Naive thymus-derived CD4-positive, alpha-beta T cell (primary cell): Measurements from ENCODE around the gene AP1G2. TPM values are rescaled to one million over a fixed set of nuclear protein-coding genes. Genes with fewer than 3 reads are reported as not detected.
A peak's percentile ranks its signal among the peaks of the same experiment; 100 is the strongest.

Source experiments
- ATAC-seq: fragments of 150-1000 bp; cut with Tn5 transposase; 2 replicates; pipeline ENCODE4 v1.10.0; 2021; ENCODE audit warnings: mild to moderate bottlenecking, moderate library complexity
- CTCF ChIA-PET: fragments of 350-600 bp; sonication (Branson Sonifier 250); formaldehyde crosslinking; loops from one replicate; lab custom pipeline; 2021; ENCODE audit warnings: antibody characterized with exemption; lab: Charles Lee
- POLR2A ChIA-PET: fragments of 350-600 bp; sonication (Branson Sonifier 250); formaldehyde crosslinking; loops from one replicate; lab custom pipeline; 2021; ENCODE audit warnings: antibody characterized with exemption, inconsistent platforms; lab: Charles Lee
- DNase-seq, 9 donors: peaks; one replicate each; pipeline versions ENCODE4 v3.0.0 to v3.0.0-alpha.2; 2020 to 2022; ENCODE audit warnings: mixed read lengths in 1 of 9
- H3K27ac ChIP-seq: one replicate; pipeline ENCODE4 v1.7.0; 2013; ENCODE audit warnings: mild to moderate bottlenecking, low read depth, low read length, moderate library complexity
- H3K27me3 ChIP-seq, 2 donors: one replicate each; pipeline ENCODE4 v1.7.0; 2013; ENCODE audit warnings: low read length in 2 of 2, mild to moderate bottlenecking in 2 of 2, moderate library complexity in 2 of 2; ENCODE audit not compliant: control insufficient read depth in 2 of 2, insufficient read depth in 2 of 2
- H3K36me3 ChIP-seq, 3 experiments: 1 replicate in 2 of 3; 2 replicates in 1 of 3; pipeline ENCODE4 v1.7.0; 2013; ENCODE audit warnings: low read length in 3 of 3, mild to moderate bottlenecking in 3 of 3, moderate library complexity in 1 of 3; ENCODE audit not compliant: insufficient read depth in 3 of 3, control insufficient read depth in 2 of 3
- H3K4me1 ChIP-seq, 2 donors: one replicate each; pipeline ENCODE4 v1.7.0; 2013; ENCODE audit warnings: low read length in 2 of 2, mild to moderate bottlenecking in 2 of 2, moderate library complexity in 1 of 2; ENCODE audit not compliant: control insufficient read depth in 2 of 2, insufficient read depth in 2 of 2
- H3K4me3 ChIP-seq: 2 replicates; pipeline ENCODE4 v1.7.0; 2013; ENCODE audit warnings: mild to moderate bottlenecking, low read length
- H3K9me3 ChIP-seq, 3 experiments: 1 replicate in 2 of 3; 2 replicates in 1 of 3; pipeline ENCODE4 v1.7.0; 2013; ENCODE audit warnings: low read length in 3 of 3; ENCODE audit not compliant: control insufficient read depth in 2 of 3
- H3K27ac Mint-ChIP-seq, 9 donors: one replicate each; pipeline ENCODE4 v1.8.0; 2020 to 2022; ENCODE audit warnings: mixed read lengths in 9 of 9, mild to moderate bottlenecking in 8 of 9, moderate library complexity in 5 of 9, inconsistent platforms in 2 of 9
- H3K27me3 Mint-ChIP-seq, 5 donors: one replicate each; pipeline ENCODE4 v1.8.0; 2021 to 2022; ENCODE audit warnings: mixed read lengths in 5 of 5, mild to moderate bottlenecking in 1 of 5
- H3K36me3 Mint-ChIP-seq, 5 donors: one replicate each; pipeline ENCODE4 v1.8.0; 2020 to 2022; ENCODE audit warnings: mixed read lengths in 5 of 5, mild to moderate bottlenecking in 3 of 5, inconsistent platforms in 1 of 5
- H3K4me1 Mint-ChIP-seq, 7 donors: one replicate each; pipeline ENCODE4 v1.8.0; 2020 to 2022; ENCODE audit warnings: mixed read lengths in 7 of 7, mild to moderate bottlenecking in 3 of 7, inconsistent platforms in 1 of 7
- H3K4me3 Mint-ChIP-seq, 10 donors: one replicate each; pipeline ENCODE4 v1.8.0; 2020 to 2022; ENCODE audit warnings: mild to moderate bottlenecking in 10 of 10, mixed read lengths in 10 of 10, moderate library complexity in 6 of 10, inconsistent platforms in 2 of 10
- H3K9me3 Mint-ChIP-seq, 11 donors: one replicate each; pipeline ENCODE4 v1.8.0; 2020 to 2022; ENCODE audit warnings: mixed read lengths in 11 of 11, mild to moderate bottlenecking in 4 of 11, inconsistent platforms in 1 of 11, moderate library complexity in 1 of 11
- intact Hi-C, 2 donors: fragments of 100-400 bp; cut with micrococcal nuclease; formaldehyde crosslinking; loops; one replicate each; pipeline ENCODE4 v1.15.1; 2023
- polyA plus RNA-seq, 2 donors: library from polyadenylated mRNA; unstranded; fragments of 300-500 nt; fragmentation: Illumina TruSeq; gene quantifications; one replicate each; pipeline ENCODE4 v1.2.3, GENCODE V29; 2021
- total RNA-seq, 6 experiments: library from RNA in 5 of 6; stranded (reverse) in 5 of 6; gene quantifications; 1 replicate in 5 of 6; 2 replicates in 1 of 6; pipeline ENCODE4 v1.2.3 and lab custom pipeline; 2021 to 2026

Gene AP1G2
- total RNA-seq: 100 to 1,000 TPM; 266 to 548 (median 293) TPM
- polyA plus RNA-seq: 100 to 1,000 TPM in 1 of 2 donors, 10 to 100 TPM in 1; 66.4 to 113 TPM
- total RNA-seq (lab: John Stamatoyannopoulos, UW): 240 reads per million, percentile 94 among the genes with 10 or more reads in this experiment

DNA sequence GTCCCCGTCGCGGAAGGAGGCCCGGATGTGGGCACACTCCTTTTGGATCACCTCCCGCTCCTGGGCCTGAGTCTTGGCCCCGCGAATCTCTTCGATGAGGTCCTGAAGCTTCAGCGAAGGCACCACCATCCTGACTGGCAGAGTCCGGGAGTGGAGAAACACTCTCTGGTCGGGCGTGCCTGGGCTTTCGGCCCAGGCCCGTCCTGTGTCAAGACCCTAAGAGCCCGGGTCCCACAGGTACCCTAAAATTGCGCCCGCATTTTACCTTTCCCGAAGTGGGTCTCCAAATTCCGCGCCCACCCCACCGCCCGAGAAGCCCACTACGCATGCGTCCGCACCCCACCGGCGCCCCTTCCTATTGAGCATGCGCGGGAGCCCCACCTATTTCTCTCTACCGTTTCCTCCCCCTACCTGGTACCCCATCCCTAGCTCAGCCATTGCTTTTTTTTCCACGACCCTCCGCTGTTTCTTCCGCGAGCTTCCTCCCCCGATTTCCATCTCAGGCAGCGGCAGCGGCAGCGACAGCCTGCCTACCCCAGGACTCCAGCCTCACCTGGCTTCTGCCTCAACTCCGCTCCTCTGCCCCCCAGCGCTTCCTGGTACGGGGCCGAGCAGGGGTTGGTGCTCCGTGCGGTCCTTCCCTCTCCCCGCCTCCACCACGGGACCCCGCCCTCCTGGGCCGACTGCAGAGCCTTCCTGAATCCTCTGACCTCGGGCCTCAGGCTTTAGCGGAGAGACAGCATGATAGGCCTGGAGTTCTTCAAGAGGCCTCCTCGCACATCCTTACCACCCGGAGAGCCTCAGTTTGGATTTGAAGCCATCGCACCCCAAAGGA lies at the start of gene AP1G2:
AP1G2 (minus strand) TSS at position 606 of the 835 bp plus-strand sequence; CDS start at position 129, 477 bp downstream.
- Histone ChIP-seq H3K36me3 (peaks cover 0 to 40% (median 0%) of the 10 kb centered on the region in 3 experiments), H3K27me3 (no peaks in the 10 kb centered on the region), H3K4me3 (peak within 1 kb of the TSS; percentile 98), H3K27ac (peak within 1 kb of the TSS; percentile 81), H3K4me1 (peaks cover 14 to 16% of the 10 kb centered on the region in 2 donors), H3K9me3 (no peaks in the 10 kb centered on the region)
- H3K27me3 Mint-ChIP-seq: peaks cover 0 to 11% (median 0%) of the 10 kb centered on the region in 5 donors
- H3K27ac Mint-ChIP-seq: peak within 1 kb of the TSS; percentile 96 to 99 (median 98)
- H3K9me3 Mint-ChIP-seq: peaks cover 0 to 5% (median 0%) of the 10 kb centered on the region in 11 donors
- intact Hi-C loops: loop anchor here (1.0 to 5.0 kb wide), 7 partner anchors 11 to 705 kb away; partner anchors contain the start of genes NGDN (in 1 of the 2), PABPN1 (in 1 of the 2), RABGGTA (in 1 of the 2) and THTPA (in 1 of the 2)
- ChIA-PET POLR2A (interaction anchor here (0.9 to 2.4 kb wide), 7 partner anchors 11 to 473 kb away, joined by 3 to 15 read pairs (median 4); partner anchors contain the start of genes ACIN1, C14orf119 and THTPA), CTCF (interaction anchor here (0.9 to 1.5 kb wide), 3 partner anchors 89 to 387 kb away, joined by 3 to 5 read pairs (median 3); partner anchors contain the start of gene DHRS4)
- peaks cover 0 to 17% (median 8%) of the 10 kb centered on the region in 5 donors for H3K36me3 Mint-ChIP-seq
- peaks cover 19 to 48% (median 43%) of the 10 kb centered on the region in 7 donors for H3K4me1 Mint-ChIP-seq
- peak within 1 kb of the TSS; percentile 98 to 100 (median 99) for H3K4me3 Mint-ChIP-seq
- peak; percentile 67 to 87 (median 83) for DNase-seq
- peak; percentile 93 for ATAC-seq

DNA sequence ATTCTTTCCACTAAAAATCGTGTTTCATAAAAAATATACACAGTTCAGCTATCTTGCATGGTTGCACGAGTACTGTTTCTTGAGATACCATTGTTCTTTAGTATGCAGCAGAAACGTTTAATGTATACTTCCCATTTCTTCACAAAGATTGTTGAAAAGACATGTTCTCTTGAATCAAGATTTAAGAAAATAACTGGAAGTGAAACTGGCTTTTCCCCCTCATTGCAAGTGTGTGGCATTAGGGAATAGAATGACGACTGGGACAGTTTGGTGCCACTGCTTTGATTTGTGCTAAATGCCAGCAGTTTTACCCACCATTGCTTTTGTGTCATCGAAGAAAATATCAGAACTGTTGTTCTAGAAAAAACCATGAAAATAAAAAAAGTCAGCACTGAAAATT lies 48.3 kb upstream of the AP1G2 start:
- H3K27me3 ChIP-seq: no peaks in the 10 kb centered on the region
- Mint-ChIP-seq H3K9me3 (no peaks in the 10 kb centered on the region), H3K4me1 (peaks cover 5 to 17% (median 15%) of the 10 kb centered on the region in 7 donors), H3K27ac (no peak overlapping the region), H3K27me3 (peaks cover 0 to 17% (median 0%) of the 10 kb centered on the region in 5 donors), H3K4me3 (no peak overlapping the region), H3K36me3 (peaks cover 0 to 7% (median 0%) of the 10 kb centered on the region in 5 donors)
- ATAC-seq: no peak
- H3K9me3 ChIP-seq: no peaks in the 10 kb centered on the region
- intact Hi-C loops: no loop called here
- ChIA-PET POLR2A (interaction anchor here (0.5 kb wide), 1 partner anchor 19 kb away, joined by 5 read pairs; no protein-coding TSS in a partner anchor), CTCF (interaction anchor here (1.2 kb wide), 1 partner anchor 10 kb away, joined by 3 read pairs; no protein-coding TSS in a partner anchor)
- no peaks in the 10 kb centered on the region for H3K36me3 ChIP-seq
- peaks cover 6 to 9% of the 10 kb centered on the region in 2 donors for H3K4me1 ChIP-seq
- no peak for DNase-seq
- no peak overlapping the region for H3K4me3 ChIP-seq
- H3K27ac ChIP-seq: no peak overlapping the region

DNA sequence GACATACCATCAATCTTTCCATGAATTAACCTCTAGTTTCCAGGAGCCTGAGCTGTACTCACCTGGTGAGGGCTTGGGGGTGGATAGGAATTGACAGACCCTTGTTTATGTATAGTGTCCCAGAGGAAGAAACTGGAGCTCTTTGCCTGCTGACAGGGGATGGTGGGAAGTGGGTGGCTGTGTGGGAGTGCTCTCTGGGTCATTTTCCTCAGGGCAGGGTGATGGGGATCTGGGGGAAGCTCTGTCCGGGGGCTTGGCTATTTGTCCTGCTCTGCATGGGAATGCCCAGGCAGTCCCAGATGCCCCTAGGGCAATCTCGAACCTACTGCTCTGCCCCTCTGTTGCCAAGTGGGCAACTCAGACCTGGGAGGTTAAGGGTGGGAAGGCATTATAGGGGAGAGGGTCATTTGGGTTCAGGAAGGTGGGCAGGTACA lies 46.8 kb upstream of the AP1G2 start:
- peaks cover 0 to 6% (median 0%) of the 10 kb centered on the region in 11 donors for H3K9me3 Mint-ChIP-seq
- intact Hi-C loops: no loop called here
- POLR2A ChIA-PET: no interaction called here
- H3K27ac ChIP-seq: no peak overlapping the region
- no peaks in the 10 kb centered on the region for H3K36me3 ChIP-seq
- CTCF ChIA-PET: interaction anchor here (0.6 to 5.4 kb wide), 2 partner anchors 19 to 161 kb away, joined by 4 to 41 read pairs; partner anchors contain the start of gene DHRS2
- no peak for DNase-seq
- H3K27me3 Mint-ChIP-seq: peaks cover 0 to 11% (median 0%) of the 10 kb centered on the region in 5 donors
- H3K4me3 Mint-ChIP-seq: no peak overlapping the region
- H3K27me3 ChIP-seq: no peaks in the 10 kb centered on the region
- peaks cover 20 to 24% of the 10 kb centered on the region in 2 donors for H3K4me1 ChIP-seq
- H3K9me3 ChIP-seq: no peaks in the 10 kb centered on the region
- no peak overlapping the region for H3K4me3 ChIP-seq
- ATAC-seq: no peak
- H3K27ac Mint-ChIP-seq: no peak overlapping the region
- peaks cover 15 to 31% (median 29%) of the 10 kb centered on the region in 7 donors for H3K4me1 Mint-ChIP-seq
- peaks cover 0 to 12% (median 0%) of the 10 kb centered on the region in 5 donors for H3K36me3 Mint-ChIP-seq

DNA sequence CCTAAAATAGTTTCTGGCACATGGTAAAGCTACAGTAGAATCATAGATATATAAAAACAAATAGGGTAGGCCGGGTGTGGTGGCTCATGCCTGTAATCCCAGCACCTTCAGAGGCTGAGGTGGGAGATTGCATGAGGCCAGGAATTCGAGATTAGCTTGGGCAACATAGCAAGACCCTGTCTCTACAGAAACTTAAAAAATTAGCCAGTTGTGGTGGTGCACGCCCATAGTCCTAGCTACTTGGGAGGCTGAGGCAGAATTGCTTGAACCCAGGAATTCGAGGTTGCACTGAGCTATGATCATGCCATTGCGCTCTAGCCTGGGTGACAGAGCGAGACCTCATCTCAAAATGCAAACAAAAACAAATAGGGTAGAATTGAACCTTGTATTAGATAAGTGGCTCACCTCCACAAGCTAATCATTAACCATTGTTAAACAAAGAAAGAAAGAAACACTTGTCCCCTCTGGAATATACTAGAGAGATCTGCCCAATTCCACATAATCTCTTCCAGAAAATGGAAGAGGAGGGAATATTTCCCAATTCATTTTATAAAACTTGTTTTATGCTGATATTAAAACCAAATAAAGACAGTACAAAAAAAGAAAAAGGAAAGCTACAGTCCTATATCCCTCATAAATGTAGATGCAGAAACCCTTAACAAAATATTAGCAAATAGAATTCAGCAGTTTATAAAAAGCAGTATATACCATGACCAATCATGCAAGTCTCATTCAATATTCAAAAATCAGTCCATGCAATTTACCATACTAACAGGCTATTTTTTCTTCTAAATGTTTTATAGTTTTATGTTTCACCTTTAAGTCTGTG lies 45.9 kb upstream of the AP1G2 start:
- ChIA-PET CTCF (interaction anchor here (0.6 to 5.4 kb wide), 3 partner anchors 20 to 292 kb away, joined by 3 to 41 read pairs (median 4); partner anchors contain the start of gene DHRS2), POLR2A (interaction anchor here (0.6 kb wide), 1 partner anchor 848 kb away, joined by 3 read pairs; no protein-coding TSS in a partner anchor)
- ATAC-seq (no peak), DNase-seq (no peak)
- H3K4me1 ChIP-seq: peaks cover 20 to 31% of the 10 kb centered on the region in 2 donors
- intact Hi-C loops: no loop called here
- no peak overlapping the region for H3K27ac ChIP-seq
- no peak overlapping the region for H3K4me3 ChIP-seq
- no peaks in the 10 kb centered on the region for H3K36me3 ChIP-seq
- peaks cover 5 to 21% (median 7%) of the 10 kb centered on the region in 5 donors for H3K36me3 Mint-ChIP-seq
- H3K27me3 Mint-ChIP-seq: peaks cover 0 to 6% (median 0%) of the 10 kb centered on the region in 5 donors
- H3K4me1 Mint-ChIP-seq: peaks cover 22 to 41% (median 38%) of the 10 kb centered on the region in 7 donors
- peak overlapping the region in 1 of 9 donors; percentile 5 for H3K27ac Mint-ChIP-seq
- no peaks in the 10 kb centered on the region for H3K27me3 ChIP-seq
- H3K9me3 ChIP-seq: no peaks in the 10 kb centered on the region
- H3K9me3 Mint-ChIP-seq: peaks cover 0 to 7% (median 6%) of the 10 kb centered on the region in 11 donors
- H3K4me3 Mint-ChIP-seq: no peak overlapping the region

GRCh38 chr14:23612802-23613201 lies 45.2 kb upstream of the AP1G2 start:
- Mint-ChIP-seq H3K4me1 (peaks cover 21 to 42% (median 38%) of the 10 kb centered on the region in 7 donors), H3K4me3 (no peak overlapping the region), H3K27ac (peak overlapping the region in 5 of 9 donors; percentile 5 to 81 (median 36)), H3K9me3 (peaks cover 0 to 7% (median 6%) of the 10 kb centered on the region in 11 donors), H3K36me3 (peaks cover 5 to 21% (median 7%) of the 10 kb centered on the region in 5 donors), H3K27me3 (peaks cover 0 to 4% (median 0%) of the 10 kb centered on the region in 5 donors)
- DNase-seq (no peak), ATAC-seq (no peak)
- Histone ChIP-seq H3K4me3 (no peak overlapping the region), H3K27me3 (no peaks in the 10 kb centered on the region), H3K36me3 (no peaks in the 10 kb centered on the region), H3K27ac (no peak overlapping the region), H3K9me3 (no peaks in the 10 kb centered on the region), H3K4me1 (peaks cover 20 to 31% of the 10 kb centered on the region in 2 donors)
- intact Hi-C loops: no loop called here
- CTCF ChIA-PET: interaction anchor here (1.3 to 5.4 kb wide), 3 partner anchors 21 to 24 kb away, joined by 4 to 41 read pairs (median 8); partner anchors contain the start of gene DHRS2
- POLR2A ChIA-PET: interaction anchor here (0.6 kb wide), 1 partner anchor 15 kb away, joined by 4 read pairs; no protein-coding TSS in a partner anchor
